ENCODE results near the gene ZNF407.

The ZNF407 gene

GRCh38 chr18:74856928-74857327 is 259.3 kb downstream of the ZNF407 start:
- Histone ChIP-seq H3K4me1 (ENCODE audit: insufficient read depth, insufficient read length) (no peaks in the 10 kb centered on the region), H3K9me3 (ENCODE audit: insufficient read depth, low read length) (no peaks in the 10 kb centered on the region), H3K9ac (ENCODE audit: insufficient read length, low read depth) (no peak overlapping the region), H3K27me3 (ENCODE audit: insufficient read depth, insufficient read length) (no peaks in the 10 kb centered on the region), H3K4me3 (ENCODE audit: insufficient read length, low read depth) (no peak overlapping the region), H3K36me3 (ENCODE audit: insufficient read depth, insufficient read length, low read length) (no peaks in the 10 kb centered on the region)
- TF ChIP-seq YY1 (IDR thresholded peaks at IDR 0.05; ENCODE audit: insufficient read depth, insufficient read length), result no peak
- TF ChIP-seq SUZ12 (IDR thresholded peaks at IDR 0.05; ENCODE audit: extremely low read depth, insufficient read depth, insufficient read length), result no peak
- TF ChIP-seq ZNF274 (IDR thresholded peaks at IDR 0.05; ENCODE audit: low read depth, low read length), result no peak
- DNase-seq (ENCODE audit: low read depth, low spot score), result no peak

- no peak for DNase-seq (ENCODE audit: low read depth, low spot score)
- H3K9me3 ChIP-seq (ENCODE audit: insufficient read depth, low read length), result no peaks in the 10 kb centered on the region
- no peak overlapping the region for H3K9ac ChIP-seq (ENCODE audit: insufficient read length, low read depth)
- H3K36me3 ChIP-seq (ENCODE audit: insufficient read depth, insufficient read length, low read length), result no peaks in the 10 kb centered on the region
- TF ChIP-seq ZNF274 (IDR thresholded peaks at IDR 0.05; ENCODE audit: low read depth, low read length), result no peak
- no peak for TF ChIP-seq SUZ12 (IDR thresholded peaks at IDR 0.05; ENCODE audit: extremely low read depth, insufficient read depth, insufficient read length)
- TF ChIP-seq YY1 (IDR thresholded peaks at IDR 0.05; ENCODE audit: insufficient read depth, insufficient read length), result no peak
- H3K4me1 ChIP-seq (ENCODE audit: insufficient read depth, insufficient read length), result no peaks in the 10 kb centered on the region
- no peaks in the 10 kb centered on the region for H3K27me3 ChIP-seq (ENCODE audit: insufficient read depth, insufficient read length)
- H3K4me3 ChIP-seq (ENCODE audit: insufficient read length, low read depth), result no peak overlapping the region
Measured at GRCh38 chr18:74857901-74858300, 260.2 kb downstream of the ZNF407 start.

- no peaks in the 10 kb centered on the region for H3K4me1 ChIP-seq (ENCODE audit: insufficient read depth, insufficient read length)
- H3K4me3 ChIP-seq (ENCODE audit: insufficient read length, low read depth), result no peak overlapping the region
- H3K9me3 ChIP-seq (ENCODE audit: insufficient read depth, low read length), result no peaks in the 10 kb centered on the region
- H3K9ac ChIP-seq (ENCODE audit: insufficient read length, low read depth), result no peak overlapping the region
- no peaks in the 10 kb centered on the region for H3K27me3 ChIP-seq (ENCODE audit: insufficient read depth, insufficient read length)
- H3K36me3 ChIP-seq (ENCODE audit: insufficient read depth, insufficient read length, low read length), result no peaks in the 10 kb centered on the region
- TF ChIP-seq SUZ12 (IDR thresholded peaks at IDR 0.05; ENCODE audit: extremely low read depth, insufficient read depth, insufficient read length), result no peak
- no peak for TF ChIP-seq ZNF274 (IDR thresholded peaks at IDR 0.05; ENCODE audit: low read depth, low read length)
- no peak for TF ChIP-seq YY1 (IDR thresholded peaks at IDR 0.05; ENCODE audit: insufficient read depth, insufficient read length)
- DNase-seq (ENCODE audit: low read depth, low spot score), result no peak
Measured at GRCh38 chr18:74861154-74861553, 263.5 kb downstream of the ZNF407 start.

GRCh38 chr18:74862094-74862493 is 264.4 kb downstream of the ZNF407 start:
- Histone ChIP-seq H3K4me3 (ENCODE audit: insufficient read length, low read depth) (no peak overlapping the region), H3K27me3 (ENCODE audit: insufficient read depth, insufficient read length) (no peaks in the 10 kb centered on the region), H3K9ac (ENCODE audit: insufficient read length, low read depth) (no peak overlapping the region), H3K4me1 (ENCODE audit: insufficient read depth, insufficient read length) (no peaks in the 10 kb centered on the region), H3K9me3 (ENCODE audit: insufficient read depth, low read length) (no peaks in the 10 kb centered on the region), H3K36me3 (ENCODE audit: insufficient read depth, insufficient read length, low read length) (no peaks in the 10 kb centered on the region)
- DNase-seq (ENCODE audit: low read depth, low spot score), result no peak
- TF ChIP-seq ZNF274 (IDR thresholded peaks at IDR 0.05; ENCODE audit: low read depth, low read length) (no peak), YY1 (IDR thresholded peaks at IDR 0.05; ENCODE audit: insufficient read depth, insufficient read length) (no peak), SUZ12 (IDR thresholded peaks at IDR 0.05; ENCODE audit: extremely low read depth, insufficient read depth, insufficient read length) (no peak)

- Histone ChIP-seq H3K36me3 (ENCODE audit: insufficient read depth, insufficient read length, low read length) (no peaks in the 10 kb centered on the region), H3K27me3 (ENCODE audit: insufficient read depth, insufficient read length) (no peaks in the 10 kb centered on the region), H3K4me3 (ENCODE audit: insufficient read length, low read depth) (no peak overlapping the region), H3K9me3 (ENCODE audit: insufficient read depth, low read length) (no peaks in the 10 kb centered on the region), H3K9ac (ENCODE audit: insufficient read length, low read depth) (no peak overlapping the region), H3K4me1 (ENCODE audit: insufficient read depth, insufficient read length) (no peaks in the 10 kb centered on the region)
- no peak for DNase-seq (ENCODE audit: low read depth, low spot score)
- TF ChIP-seq YY1 (IDR thresholded peaks at IDR 0.05; ENCODE audit: insufficient read depth, insufficient read length), result no peak
- no peak for TF ChIP-seq ZNF274 (IDR thresholded peaks at IDR 0.05; ENCODE audit: low read depth, low read length)
- no peak for TF ChIP-seq SUZ12 (IDR thresholded peaks at IDR 0.05; ENCODE audit: extremely low read depth, insufficient read depth, insufficient read length)
Measured at GRCh38 chr18:74866577-74866976, 268.9 kb downstream of the ZNF407 start.

GRCh38 chr18:74868461-74868860 is 270.8 kb downstream of the ZNF407 start:
- Histone ChIP-seq H3K9me3 (ENCODE audit: insufficient read depth, low read length) (no peaks in the 10 kb centered on the region), H3K4me3 (ENCODE audit: insufficient read length, low read depth) (no peak overlapping the region), H3K4me1 (ENCODE audit: insufficient read depth, insufficient read length) (no peaks in the 10 kb centered on the region), H3K27me3 (ENCODE audit: insufficient read depth, insufficient read length) (no peaks in the 10 kb centered on the region), H3K36me3 (ENCODE audit: insufficient read depth, insufficient read length, low read length) (no peaks in the 10 kb centered on the region), H3K9ac (ENCODE audit: insufficient read length, low read depth) (no peak overlapping the region)
- TF ChIP-seq SUZ12 (IDR thresholded peaks at IDR 0.05; ENCODE audit: extremely low read depth, insufficient read depth, insufficient read length) (no peak), ZNF274 (IDR thresholded peaks at IDR 0.05; ENCODE audit: low read depth, low read length) (no peak)
- DNase-seq (ENCODE audit: low read depth, low spot score), result no peak

- Histone ChIP-seq H3K36me3 (ENCODE audit: insufficient read depth, insufficient read length, low read length) (no peaks in the 10 kb centered on the region), H3K9ac (ENCODE audit: insufficient read length, low read depth) (no peak overlapping the region), H3K9me3 (ENCODE audit: insufficient read depth, low read length) (no peaks in the 10 kb centered on the region), H3K4me1 (ENCODE audit: insufficient read depth, insufficient read length) (no peaks in the 10 kb centered on the region), H3K27me3 (ENCODE audit: insufficient read depth, insufficient read length) (no peaks in the 10 kb centered on the region), H3K4me3 (ENCODE audit: insufficient read length, low read depth) (no peak overlapping the region)
- TF ChIP-seq ZNF274 (IDR thresholded peaks at IDR 0.05; ENCODE audit: low read depth, low read length) (no peak), SUZ12 (IDR thresholded peaks at IDR 0.05; ENCODE audit: extremely low read depth, insufficient read depth, insufficient read length) (no peak), YY1 (IDR thresholded peaks at IDR 0.05; ENCODE audit: insufficient read depth, insufficient read length) (no peak)
- no peak for DNase-seq (ENCODE audit: low read depth, low spot score)
Measured at GRCh38 chr18:74869904-74870863, 272.5 kb downstream of the ZNF407 start.

All from NT2/D1 (cell line).